Heart right ventricle (tissue), 16 donors: Measurements from ENCODE around the gene DUS2. TPM values are rescaled to one million over a fixed set of nuclear protein-coding genes. Genes with fewer than 3 reads are reported as not detected.

Experiments used
- ATAC-seq, 8 donors: fragments of 200-7000 bp; cut with Tn5 transposase; one replicate each; pipeline ENCODE4 v1.9.1; 2020; ENCODE audit warnings: mild to moderate bottlenecking in 8 of 8, moderate library complexity in 8 of 8, moderate number of reproducible peaks in 1 of 8
- DNase-seq, 2 donors: peaks; one replicate each; pipeline ENCODE4 v3.0.0-alpha.2; 2020
- H3K27ac ChIP-seq, 10 donors: fragments of 200-600 bp; sonication (generic) in 2 of 10; one replicate each; pipeline versions ENCODE4 v1.5.0 to v1.8.0; 2020 to 2022; ENCODE audit warnings: mild to moderate bottlenecking in 3 of 10
- H3K27me3 ChIP-seq, 7 donors: fragments of 200-600 bp; one replicate each; pipeline ENCODE4 v1.8.0; 2021 to 2022; ENCODE audit warnings: mild to moderate bottlenecking in 2 of 7
- H3K36me3 ChIP-seq, 9 donors: fragments of 200-600 bp; sonication (generic) in 1 of 9; one replicate each; pipeline versions ENCODE4 v1.5.0 to v1.8.0; 2020 to 2022; ENCODE audit warnings: mild to moderate bottlenecking in 2 of 9
- H3K4me1 ChIP-seq, 9 donors: fragments of 200-600 bp; sonication (generic) in 1 of 9; one replicate each; pipeline versions ENCODE4 v1.5.0 to v1.8.0; 2020 to 2022; ENCODE audit warnings: mild to moderate bottlenecking in 4 of 9
- H3K4me3 ChIP-seq, 10 donors: fragments of 200-600 bp; sonication (generic) in 2 of 10; one replicate each; pipeline versions ENCODE4 v1.5.0 to v1.8.0; 2020 to 2022; ENCODE audit warnings: mild to moderate bottlenecking in 7 of 10, moderate library complexity in 2 of 10
- H3K9me3 ChIP-seq, 11 donors: fragments of 200-600 bp in 10 of 11; sonication (generic) in 2 of 11; one replicate each; pipeline versions ENCODE4 v1.5.0 to v1.8.0; 2013 to 2022; ENCODE audit warnings: mild to moderate bottlenecking in 2 of 11, control low read depth in 1 of 11, moderate library complexity in 1 of 11
- WGBS, 2 donors: extraction: QIAGEN DNeasy Blood & Tissue Kit; methylation state at CpG; one replicate each; pipeline ENCODE4 v1.1.7; 2013; ENCODE audit warnings: inconsistent platforms in 1 of 2; 5-methylcytosine and 5-hydroxymethylcytosine counted together
- intact Hi-C, 10 donors: fragments of 100-400 bp; cut with DNase I; formaldehyde crosslinking; loops; one replicate each; pipeline versions ENCODE4 v1.11.1 to v1.14.2; 2022
- polyA plus RNA-seq, 2 donors: library from polyadenylated mRNA; stranded (reverse); fragments of 200-250 nt; gene quantifications; one replicate each; pipeline ENCODE4 v1.2.3, GENCODE V29; 2013
- total RNA-seq, 10 donors: library from RNA; stranded (reverse); fragmentation: NEBNext Ultra II Directional in 3 of 10; extraction: Animal tissue kit (Norgen Biotek cat#: 25700) in 3 of 10; gene quantifications; one replicate each; pipeline versions ENCODE4 v1.2.1 to v1.2.4, GENCODE V29; 2021 to 2023
- TF ChIP-seq, protein P1 (sequence below), 9 donors: fragments of 200-600 bp; sonication (generic) in 2 of 9; IDR thresholded peaks; one replicate each; pipeline versions ENCODE4 v1.5.0 to v1.8.0; 2021 to 2022; ENCODE audit warnings: antibody characterized with exemption in 9 of 9, mild to moderate bottlenecking in 5 of 9, moderate library complexity in 1 of 9
- donor health status: Arrhythmogenic right ventricular cardiomyopathy.
- donor health status: ischemic (EF 13 %, LVEDD 7.1; RV severe dilation, severe dysfunction).
- donor health status: healthy with polysubstance abuse.
- donor health status: DM: no; HTN: yes; CAD: no.
- donor health status: DM: no; HTN: no; CAD: no.
- donor health status: ischemic (EF 25% LVEDD 6.9; RV normal size, moderate dysfunction).
- donor health status: ischemic (EF 25% LVEDD 5.7; RV mildly dilated, moderate dysfunction).
- donor health status: healthy.
- donor health status: DM: yes; HTN: yes; CAD: no.
- donor health status: Ischemic cardiomyopathy.
- donor health status: ischemic (EF 35%, LVEDD 5.7; RV mildly dilated, moderate dysfunction).
- donor health status: nonischemic (EF 11% LVEDD 7.7; RV severe dilation, severe dysfunction).
- donor health status: DM: yes; HTN: yes; CAD: no.
- donor health status: PGD.
- donor health status: ischemic (EF 29% LVEDD 5.4; RV normal size, mild dysfunction).
- donor health status: nonischemic (EF 23%, LVEDD 6.1; RV moderate dilation, normal function).

The DUS2 gene
- total and polyA plus RNA-seq, 12 donors: 4.2 to 13.1 (median 7.2) TPM

DNA sequence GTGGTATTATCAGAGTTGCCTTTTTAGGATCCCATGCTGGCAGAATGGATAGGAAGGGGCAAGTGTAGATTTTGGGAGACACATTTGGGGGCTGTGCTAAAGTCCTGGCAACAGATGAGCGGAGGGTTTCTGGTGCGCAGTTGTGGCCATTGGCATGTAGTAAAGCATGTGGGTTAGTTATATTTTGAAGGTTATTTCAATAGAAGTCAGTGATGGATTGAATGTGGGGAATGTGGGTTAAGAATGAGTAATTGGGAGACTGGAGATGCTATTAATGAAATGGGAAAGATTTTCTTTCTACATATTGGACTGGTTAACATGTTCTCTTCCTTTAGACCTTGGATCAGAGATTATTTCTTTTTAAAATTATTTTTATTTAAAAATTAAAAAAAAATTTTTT, 10.0 kb downstream of the DUS2 start:
- intact Hi-C loops: loop anchor here in 2 of 10 donors (10.0 kb wide), 2 partner anchors 208 to 218 kb away; no protein-coding TSS in a partner anchor
- no peak for DNase-seq
- WGBS, 2 donors: 97 to 100% methylated on average over 2 of the region's 2 CpGs

DNA sequence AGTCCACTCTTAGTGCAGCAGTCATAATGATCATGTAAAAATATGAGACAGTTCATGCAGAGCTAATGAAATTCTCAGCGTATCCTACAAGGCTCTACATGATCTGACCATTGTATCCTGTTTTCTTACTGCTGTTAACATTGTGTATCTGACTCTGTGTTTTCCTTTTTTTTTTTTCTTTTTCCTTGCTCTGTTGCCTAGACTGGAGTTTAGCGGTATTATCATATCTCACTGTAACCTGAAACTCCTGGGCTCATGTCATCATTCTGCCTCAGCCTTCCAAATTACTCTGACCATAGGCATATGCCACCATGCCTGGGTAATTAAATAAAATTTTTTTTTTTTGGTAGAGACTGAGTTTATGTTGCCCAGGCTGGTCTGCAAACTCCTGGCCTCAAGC, 12.1 kb downstream of the DUS2 start:
- intact Hi-C loops: loop anchor here in 4 of 10 donors (5.0 to 10.0 kb wide), 3 partner anchors 210 to 220 kb away; no protein-coding TSS in a partner anchor
- no peaks in the 10 kb centered on the region for H3K9me3 ChIP-seq
- no peak overlapping the region for H3K27ac ChIP-seq
- DNase-seq: no peak
- TF ChIP-seq, protein P1, sequence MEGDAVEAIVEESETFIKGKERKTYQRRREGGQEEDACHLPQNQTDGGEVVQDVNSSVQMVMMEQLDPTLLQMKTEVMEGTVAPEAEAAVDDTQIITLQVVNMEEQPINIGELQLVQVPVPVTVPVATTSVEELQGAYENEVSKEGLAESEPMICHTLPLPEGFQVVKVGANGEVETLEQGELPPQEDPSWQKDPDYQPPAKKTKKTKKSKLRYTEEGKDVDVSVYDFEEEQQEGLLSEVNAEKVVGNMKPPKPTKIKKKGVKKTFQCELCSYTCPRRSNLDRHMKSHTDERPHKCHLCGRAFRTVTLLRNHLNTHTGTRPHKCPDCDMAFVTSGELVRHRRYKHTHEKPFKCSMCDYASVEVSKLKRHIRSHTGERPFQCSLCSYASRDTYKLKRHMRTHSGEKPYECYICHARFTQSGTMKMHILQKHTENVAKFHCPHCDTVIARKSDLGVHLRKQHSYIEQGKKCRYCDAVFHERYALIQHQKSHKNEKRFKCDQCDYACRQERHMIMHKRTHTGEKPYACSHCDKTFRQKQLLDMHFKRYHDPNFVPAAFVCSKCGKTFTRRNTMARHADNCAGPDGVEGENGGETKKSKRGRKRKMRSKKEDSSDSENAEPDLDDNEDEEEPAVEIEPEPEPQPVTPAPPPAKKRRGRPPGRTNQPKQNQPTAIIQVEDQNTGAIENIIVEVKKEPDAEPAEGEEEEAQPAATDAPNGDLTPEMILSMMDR (IDR thresholded peaks at IDR 0.05): no peak
- WGBS, 2 donors: 70 to 78% methylated on average over 2 of the region's 2 CpGs
- H3K27me3 ChIP-seq: no peaks in the 10 kb centered on the region
- no peak for ATAC-seq
- H3K4me3 ChIP-seq: no peak overlapping the region
- peaks cover 0 to 25% (median 0%) of the 10 kb centered on the region in 9 donors for H3K4me1 ChIP-seq
- peaks cover 0 to 32% (median 0%) of the 10 kb centered on the region in 9 donors for H3K36me3 ChIP-seq

More for the DNA sequence above, 10.0 kb downstream of the DUS2 start:
- TF ChIP-seq, protein P1 (IDR thresholded peaks at IDR 0.05): no peak
- H3K9me3 ChIP-seq: no peaks in the 10 kb centered on the region
- H3K36me3 ChIP-seq: peaks cover 0 to 40% (median 0%) of the 10 kb centered on the region in 9 donors
- no peak overlapping the region for H3K27ac ChIP-seq
- H3K27me3 ChIP-seq: no peaks in the 10 kb centered on the region
- H3K4me3 ChIP-seq: no peak overlapping the region
- no peak for ATAC-seq
- H3K4me1 ChIP-seq: peaks cover 0 to 13% (median 0%) of the 10 kb centered on the region in 9 donors

DNA sequence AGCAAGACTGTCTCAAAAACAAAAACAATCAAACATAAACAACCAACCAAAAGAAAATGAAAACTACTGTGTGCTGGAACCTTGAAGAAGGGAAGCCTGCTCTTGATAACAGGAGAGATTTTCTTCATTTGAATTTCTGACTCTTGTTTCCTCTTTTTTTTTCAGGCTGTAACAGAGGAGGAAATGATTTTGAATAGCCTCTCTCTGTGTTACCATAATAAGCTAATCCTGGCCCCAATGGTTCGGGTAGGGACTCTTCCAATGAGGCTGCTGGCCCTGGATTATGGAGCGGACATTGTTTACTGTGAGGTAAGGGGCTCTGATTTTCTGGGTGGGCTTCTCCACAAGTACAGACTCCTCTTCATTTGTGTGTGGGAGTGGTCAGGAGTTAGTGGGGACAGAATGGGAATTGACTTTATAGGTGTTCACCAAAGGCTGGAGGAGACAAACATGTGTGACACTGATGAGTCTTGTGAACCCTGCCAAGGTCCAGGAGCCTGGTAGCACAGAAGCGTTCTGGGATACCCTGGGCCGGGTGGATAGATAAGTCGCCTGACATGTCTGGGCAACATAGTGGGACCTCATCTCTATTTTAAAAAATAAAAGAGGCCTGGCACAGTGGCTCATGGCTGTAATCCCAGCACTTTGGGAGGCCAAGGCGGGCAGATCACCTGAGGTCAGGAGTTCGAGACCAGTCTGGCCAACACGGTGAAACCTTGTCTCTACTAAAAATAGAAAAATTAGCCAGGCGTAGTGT, 14.9 kb downstream of the DUS2 start:
- peak overlapping the region in 4 of 10 donors; percentile 7 to 67 (median 22) for H3K27ac ChIP-seq
- intact Hi-C loops: loop anchor here in 5 of 10 donors (2.0 to 10.0 kb wide), 4 partner anchors 101 to 223 kb away; partner anchors contain the start of gene PSMB10 (in 1 of the 5)
- 81 to 83% methylated on average over 9 of the region's 9 CpGs for WGBS, 2 donors

More for the DNA sequence above, 14.9 kb downstream of the DUS2 start:
- H3K27me3 ChIP-seq: no peaks in the 10 kb centered on the region
- H3K36me3 ChIP-seq: peaks cover 0 to 26% (median 0%) of the 10 kb centered on the region in 9 donors
- ATAC-seq (peak in 1 of 8 donors; percentile 26), DNase-seq (no peak)
- H3K4me1 ChIP-seq: peaks cover 0 to 45% (median 0%) of the 10 kb centered on the region in 9 donors
- no peaks in the 10 kb centered on the region for H3K9me3 ChIP-seq
- TF ChIP-seq, protein P1 (IDR thresholded peaks at IDR 0.05): no peak
- no peak overlapping the region for H3K4me3 ChIP-seq
